NOMO-1 (cell line): ENCODE results near the gene EFNA1.

Experiments
- DNase-seq, 2 experiments: peaks; one replicate each; lab custom pipeline; 2025; ENCODE audit not compliant: unreplicated experiment in 2 of 2; lab: John Stamatoyannopoulos, UW

EFNA1 gene

DNA sequence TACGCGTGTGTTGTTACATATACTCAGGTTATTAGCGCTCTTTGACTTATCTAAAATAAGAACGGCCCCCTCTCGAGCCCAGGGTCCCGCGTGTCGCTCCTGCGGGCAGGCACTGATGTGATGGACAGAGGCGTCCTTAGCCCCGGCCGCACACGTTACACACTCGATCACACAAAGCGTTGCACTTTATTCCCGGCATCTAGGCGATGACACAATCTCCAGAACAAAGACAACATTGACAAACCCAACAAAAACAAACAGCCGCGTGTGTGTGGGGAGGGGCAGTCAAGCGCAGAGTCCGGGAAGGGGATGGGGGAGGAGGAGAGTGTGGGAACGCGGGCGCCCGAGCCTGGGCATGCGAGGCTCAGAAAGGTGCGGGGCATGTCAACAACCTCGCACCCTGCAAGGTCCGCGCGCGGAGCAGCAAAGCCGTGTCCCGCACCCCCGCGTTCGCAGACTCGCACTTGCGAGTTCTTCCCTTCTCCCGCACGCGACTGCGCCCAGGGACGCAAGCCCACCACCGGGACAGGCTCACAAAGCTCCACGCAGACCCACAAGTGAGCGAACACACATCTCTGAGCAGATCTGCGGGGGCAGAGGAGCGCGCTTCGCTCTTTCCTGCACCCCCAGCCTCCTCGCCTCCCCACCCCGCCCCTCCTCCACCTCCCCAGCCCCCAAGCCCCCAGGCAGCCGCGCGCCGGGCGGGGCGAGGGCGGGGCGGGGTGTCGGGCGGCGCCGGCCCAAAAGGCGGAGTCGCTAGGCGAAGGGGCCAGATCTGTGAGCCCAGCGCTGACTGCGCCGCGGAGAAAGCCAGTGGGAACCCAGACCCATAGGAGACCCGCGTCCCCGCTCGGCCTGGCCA lies at the start of gene EFNA1:
TSS of gene EFNA1 (plus strand) at position 772 of the 862 bp plus-strand sequence. CDS start 102 bp downstream, outside the sequence.
- DNase-seq, result peak in 1 of 2 experiments; percentile 19

GRCh38 chr1:155078469-155079209 lies 49.0 kb upstream of the EFNA1 start, which contains the start of gene EFNA3:
Gene EFNA3 (plus strand): TSS chr1:155078837. CDS start chr1:155078942, 105 bp downstream.
- no peak for DNase-seq

DNA sequence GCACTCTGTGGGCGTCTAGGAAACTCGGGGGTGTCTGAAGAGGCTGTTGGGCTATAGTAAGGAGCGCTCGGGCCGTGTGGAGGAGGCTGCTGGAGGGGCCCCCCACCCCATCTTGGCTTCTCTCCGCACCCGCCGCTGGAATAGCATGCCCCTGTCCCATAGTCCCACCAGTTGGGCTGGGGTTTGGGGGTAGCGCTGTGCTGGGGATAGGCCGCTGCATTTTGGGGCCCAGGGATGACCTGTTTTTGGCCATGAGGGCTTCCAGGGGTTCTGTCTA lies 48.5 kb upstream of the EFNA1 start:
- no peak for DNase-seq

DNA sequence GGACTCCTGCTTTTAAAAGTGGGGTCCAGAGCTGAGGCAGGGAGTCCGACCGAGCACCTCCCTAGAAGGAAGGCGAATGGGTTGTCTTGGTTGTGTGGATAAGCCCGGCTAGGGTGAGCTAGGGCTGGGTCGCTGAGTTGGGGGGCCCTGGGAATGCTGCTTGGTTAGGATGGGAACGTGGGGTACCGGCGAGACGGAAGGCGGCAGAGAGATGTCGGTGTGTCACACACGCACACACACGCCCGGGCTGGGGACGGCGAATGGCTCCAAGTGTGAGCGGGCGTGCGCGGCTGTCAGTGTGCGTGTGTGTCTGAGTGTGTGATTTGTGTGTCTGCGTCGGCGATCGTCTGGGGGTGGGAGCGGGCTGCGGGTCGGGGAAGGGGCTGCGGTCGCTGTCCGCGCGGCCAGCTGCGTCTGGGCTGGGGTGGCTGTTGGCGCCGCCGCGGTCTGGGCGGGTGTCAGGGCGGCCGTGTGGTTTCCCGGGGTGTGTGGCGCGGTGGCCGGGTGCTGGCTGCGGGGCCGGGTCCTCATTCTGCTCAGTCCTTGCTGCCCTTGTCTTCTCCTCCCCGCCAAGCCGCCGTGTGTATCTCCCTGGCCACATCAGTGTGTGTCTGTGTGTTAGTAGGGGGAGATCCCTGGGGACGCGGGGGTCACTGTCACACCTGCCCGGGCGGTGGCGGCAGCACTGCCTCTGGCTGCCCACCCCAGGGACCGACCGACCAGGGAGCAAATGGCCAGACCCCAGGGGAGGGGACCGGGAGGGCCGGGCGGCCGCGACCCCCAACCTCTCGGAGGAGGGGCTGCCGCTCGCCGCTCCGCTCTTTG lies 48.0 kb upstream of the EFNA1 start:
- DNase-seq, result no peak

DNA sequence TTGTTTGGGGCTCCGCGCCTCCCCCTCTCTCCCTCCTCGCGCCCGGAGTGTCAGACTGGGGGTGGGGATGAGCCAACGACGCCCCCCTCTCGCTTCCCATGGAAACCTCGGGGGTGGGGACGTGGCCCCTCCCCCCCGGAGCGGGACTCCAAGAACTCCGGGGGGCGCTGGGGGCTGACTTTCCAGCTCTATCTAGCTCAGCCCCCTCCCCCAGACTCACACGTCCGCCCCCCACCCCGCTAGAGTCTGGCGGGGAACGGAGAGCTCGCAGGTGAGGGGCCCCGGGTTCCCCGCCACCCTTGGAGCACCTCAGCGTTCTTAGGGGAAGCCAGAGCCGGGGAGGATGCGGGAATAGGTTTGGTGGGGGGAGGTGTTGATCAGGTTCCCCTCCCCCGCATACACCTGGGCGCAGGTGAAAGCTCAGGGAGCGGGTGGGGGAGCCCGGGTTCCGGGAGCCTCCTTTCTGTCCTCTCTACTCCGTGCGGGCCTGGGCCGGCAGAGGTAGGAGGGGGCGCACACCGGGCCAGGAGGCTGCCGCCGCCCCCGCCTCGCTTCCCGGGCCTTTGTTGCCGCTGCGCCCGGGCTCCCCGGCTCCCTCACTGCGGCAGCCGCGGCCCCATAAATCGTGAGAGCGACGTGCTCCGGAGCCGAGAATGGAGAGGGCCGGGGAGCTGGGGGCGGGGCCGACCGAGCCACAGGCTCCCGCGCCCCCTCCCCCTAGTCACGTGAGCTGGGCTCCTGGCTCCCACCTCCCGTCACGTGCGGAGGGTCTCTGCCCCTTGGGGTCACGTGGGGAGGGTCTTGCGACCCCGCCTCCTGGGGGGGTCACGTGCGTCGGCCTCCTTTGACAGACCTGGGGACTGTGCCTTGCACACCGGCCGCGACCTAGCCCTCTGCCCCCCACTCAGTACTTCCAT lies 47.1 kb upstream of the EFNA1 start:
- no peak for DNase-seq

DNA sequence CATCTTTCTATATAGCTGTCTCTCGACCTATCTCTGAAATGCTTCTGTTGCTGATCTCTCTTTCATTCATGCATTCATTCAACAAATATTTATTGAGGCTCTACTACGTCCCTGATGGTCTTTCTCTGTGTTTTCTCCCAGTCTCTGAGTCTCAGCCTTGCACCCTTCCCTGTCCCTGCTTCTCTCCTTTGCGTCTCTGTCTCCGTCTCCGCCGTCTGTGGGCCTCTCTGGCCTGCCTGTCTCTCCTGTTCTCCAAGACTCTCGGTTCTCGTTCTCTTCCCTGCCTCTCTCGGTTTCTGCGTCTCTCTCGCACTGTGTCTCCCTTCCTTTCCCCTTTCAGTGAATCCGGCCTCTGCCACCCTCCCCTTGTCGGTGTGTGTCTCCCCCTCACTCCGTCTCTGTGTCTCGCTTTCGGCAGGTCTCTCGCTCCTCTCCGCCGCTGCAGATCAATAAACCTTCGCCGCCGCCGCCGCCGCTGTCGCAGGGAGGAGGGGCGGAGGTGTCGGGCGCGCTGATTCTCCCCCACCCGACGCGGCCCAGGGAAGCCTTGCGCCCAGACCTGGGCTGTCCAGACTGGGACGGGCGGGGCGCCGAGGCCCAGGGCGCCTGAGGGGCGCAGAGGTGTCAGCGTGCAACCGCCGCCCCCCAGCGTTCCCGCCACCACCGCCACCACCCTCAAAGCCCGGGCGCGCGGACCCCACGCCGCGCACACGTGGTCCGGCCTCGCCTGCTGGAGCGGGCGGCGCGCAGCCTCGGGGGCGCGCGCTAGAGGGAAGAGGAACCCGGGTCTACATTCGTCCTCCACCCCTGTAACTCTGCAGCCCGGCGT lies 46.0 kb upstream of the EFNA1 start:
- peak; percentile 20 to 26 for DNase-seq

GRCh38 chr1:155082301-155083051 lies 45.2 kb upstream of the EFNA1 start:
- DNase-seq, result no peak

DNA sequence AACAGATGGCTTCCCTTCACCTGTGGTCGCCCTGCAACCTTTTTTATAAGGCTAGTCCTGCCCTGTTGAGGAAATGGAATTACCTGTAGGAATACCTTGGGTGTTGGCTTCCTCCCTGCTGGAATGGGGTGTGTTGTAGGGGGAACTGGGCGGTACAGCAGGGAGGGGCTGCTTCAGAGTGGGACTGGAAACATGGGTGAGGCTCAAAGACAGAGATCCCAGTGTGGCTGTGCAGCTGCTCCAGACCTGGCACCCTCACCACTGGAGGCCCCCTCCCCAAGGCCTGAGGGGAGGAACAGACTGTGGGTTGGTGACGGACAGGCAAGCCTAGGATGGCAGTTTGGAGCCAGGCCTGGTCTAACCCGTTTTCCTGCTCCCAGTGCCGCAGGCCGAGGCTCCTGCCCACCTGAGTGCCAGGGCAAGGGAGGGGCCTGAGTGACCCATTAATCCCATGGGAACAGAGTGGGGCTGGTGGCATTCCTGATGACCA lies 44.6 kb upstream of the EFNA1 start:
- no peak for DNase-seq

DNA sequence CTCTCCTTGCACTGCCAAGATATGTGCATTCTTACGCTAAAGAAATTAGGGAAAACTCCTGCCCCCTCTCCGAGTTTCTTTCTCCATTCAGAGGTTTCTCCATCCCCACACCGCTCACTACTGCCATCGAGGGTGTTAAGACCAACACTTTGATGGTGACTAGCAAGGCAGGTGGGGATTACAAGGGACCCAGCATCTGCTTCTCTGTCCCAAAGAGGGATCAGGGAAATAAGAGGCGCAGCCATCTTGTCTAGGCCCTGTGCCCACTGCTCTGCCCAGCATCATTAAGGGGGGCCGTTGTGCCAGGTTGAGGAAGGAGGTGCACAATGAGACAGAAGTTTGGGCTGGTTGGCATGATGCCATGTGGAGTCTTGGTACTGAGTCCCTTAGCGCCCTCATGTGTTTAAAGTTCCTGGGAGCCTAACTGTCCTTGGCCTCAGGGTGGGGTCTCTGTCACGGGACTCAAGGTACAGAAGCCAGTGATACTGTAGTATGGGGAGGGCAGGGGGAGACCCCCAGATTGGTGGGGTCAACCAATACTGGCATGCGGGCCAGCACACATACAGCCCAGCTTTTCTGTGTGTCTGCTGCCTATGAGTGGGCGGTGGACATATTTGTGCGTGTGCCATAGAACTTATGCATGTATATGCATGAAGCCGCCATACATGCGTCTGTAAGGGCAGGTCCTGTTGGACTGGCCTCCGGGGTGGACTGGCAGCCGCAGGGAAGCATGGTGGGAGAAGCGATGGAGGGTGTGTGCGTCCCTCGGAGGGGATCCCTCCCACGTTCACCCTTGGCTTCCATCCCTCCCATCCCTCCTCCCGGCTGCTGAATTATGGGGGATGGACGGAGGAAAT lies 43.6 kb upstream of the EFNA1 start:
- DNase-seq, result no peak

DNA sequence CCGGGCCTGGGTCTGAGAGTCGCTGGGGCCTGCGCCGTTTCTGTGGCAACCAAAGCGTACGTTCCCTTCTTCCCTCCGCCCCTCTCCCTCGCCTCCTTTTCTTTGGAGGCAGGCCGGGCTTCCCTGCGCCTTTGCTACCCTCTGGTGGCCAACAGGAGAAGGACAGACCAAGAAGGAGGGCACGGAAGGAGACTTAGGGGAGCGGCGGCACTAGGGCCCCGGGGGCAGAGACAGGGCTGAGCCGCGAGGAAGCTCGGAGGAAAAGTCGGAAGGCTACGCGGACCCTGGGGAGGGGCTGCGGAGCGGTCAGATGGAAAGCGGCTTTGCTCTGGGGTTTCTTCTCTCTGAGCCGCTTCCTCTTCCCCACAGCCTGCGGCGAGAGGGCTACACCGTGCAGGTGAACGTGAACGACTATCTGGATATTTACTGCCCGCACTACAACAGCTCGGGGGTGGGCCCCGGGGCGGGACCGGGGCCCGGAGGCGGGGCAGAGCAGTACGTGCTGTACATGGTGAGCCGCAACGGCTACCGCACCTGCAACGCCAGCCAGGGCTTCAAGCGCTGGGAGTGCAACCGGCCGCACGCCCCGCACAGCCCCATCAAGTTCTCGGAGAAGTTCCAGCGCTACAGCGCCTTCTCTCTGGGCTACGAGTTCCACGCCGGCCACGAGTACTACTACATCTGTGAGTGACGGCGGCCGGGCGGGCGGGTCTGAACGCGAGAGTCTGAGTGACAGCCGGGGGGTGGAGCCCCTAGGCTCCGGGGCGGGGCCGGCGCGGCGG lies 42.8 kb upstream of the EFNA1 start:
- DNase-seq, result peak; percentile 93 to 94

DNA sequence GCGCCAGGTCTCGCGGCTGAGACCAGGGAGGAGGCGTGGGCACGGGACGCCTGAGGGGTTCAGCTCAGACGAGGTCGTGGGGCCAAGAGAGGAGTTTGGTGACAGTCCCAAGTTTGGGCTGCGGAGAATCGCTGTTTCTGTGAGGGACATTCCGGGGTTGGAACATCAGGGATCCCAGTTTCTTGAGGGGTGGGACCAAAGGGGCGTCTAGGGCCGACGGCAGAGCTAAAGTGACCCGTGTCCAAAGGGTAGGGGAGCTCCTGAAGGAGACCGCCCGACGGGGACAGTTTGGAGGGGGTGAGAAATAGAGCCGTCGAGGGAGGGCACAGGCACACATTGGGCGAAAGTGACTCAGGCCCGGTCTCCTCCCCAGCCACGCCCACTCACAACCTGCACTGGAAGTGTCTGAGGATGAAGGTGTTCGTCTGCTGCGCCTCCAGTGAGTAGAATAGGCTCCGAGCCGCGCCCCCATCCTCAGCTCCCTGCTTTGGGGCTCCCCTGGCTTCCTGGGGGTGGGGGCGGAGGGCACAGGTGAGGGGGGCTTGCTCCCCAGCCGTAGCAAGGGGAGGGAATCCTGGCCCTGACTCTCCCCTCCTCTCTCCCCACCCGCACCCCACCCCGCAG lies 42.1 kb upstream of the EFNA1 start:
- DNase-seq, result peak; percentile 41 to 47

GRCh38 chr1:155086128-155086741 lies 41.4 kb upstream of the EFNA1 start:
- peak; percentile 45 to 46 for DNase-seq

GRCh38 chr1:155086856-155087535 lies 40.7 kb upstream of the EFNA1 start:
- DNase-seq, result no peak

- peak; percentile 47 to 53 for DNase-seq
These were observed 36.3 kb upstream of the EFNA1 start for GRCh38 chr1:155091071-155092051.
